Effector memory CD4-positive, alpha-beta T cell (primary cell): ENCODE data around the gene TMEM40.
"Not testable (repeated sequence)": the region's sequence is repeated elsewhere in the genome, so short reads cannot be mapped to it uniquely, and the experiment has no call there.

Source experiments
- DNase-seq, 3 donors: peaks; one replicate each; pipeline ENCODE4 v3.0.0-alpha.2; 2020
- H3K27ac ChIP-seq: 2 replicates; pipeline ENCODE4 v1.7.0; 2013; ENCODE audit warnings: mild to moderate bottlenecking, low read length, moderate library complexity; ENCODE audit not compliant: insufficient read depth, poor library complexity, severe bottlenecking
- H3K27me3 ChIP-seq: replicated peaks from 2 replicates; pipeline ENCODE4 v1.7.0; 2013; ENCODE audit warnings: mild to moderate bottlenecking, low read length; ENCODE audit not compliant: insufficient read depth, control insufficient read depth, poor library complexity, severe bottlenecking
- H3K36me3 ChIP-seq: 2 replicates; pipeline ENCODE4 v1.7.0; 2013; ENCODE audit warnings: mild to moderate bottlenecking, low read length, moderate library complexity; ENCODE audit not compliant: control insufficient read depth, insufficient read depth
- H3K4me1 ChIP-seq: 2 replicates; pipeline ENCODE4 v1.7.0; 2013; ENCODE audit warnings: low read length, mild to moderate bottlenecking; ENCODE audit not compliant: control insufficient read depth, insufficient read depth, poor library complexity, severe bottlenecking
- H3K4me3 ChIP-seq: 2 replicates; pipeline ENCODE4 v1.7.0; 2013; ENCODE audit warnings: low read length, low read depth, mild to moderate bottlenecking; ENCODE audit not compliant: insufficient read depth, poor library complexity, severe bottlenecking
- H3K9me3 ChIP-seq: 2 replicates; pipeline ENCODE4 v1.7.0; 2013; ENCODE audit warnings: mild to moderate bottlenecking, low read length, moderate library complexity; ENCODE audit not compliant: control insufficient read depth

The TMEM40 gene

GRCh38 chr3:12797124-12797891 lies 38.2 kb upstream of the TMEM40 start:
- Histone ChIP-seq H3K27ac (no peak overlapping the region), H3K4me1 (peaks cover 8% of the 10 kb centered on the region), H3K27me3 (no peaks in the 10 kb centered on the region), H3K36me3 (no peaks in the 10 kb centered on the region), H3K9me3 (no peaks in the 10 kb centered on the region), H3K4me3 (peak overlapping the region; percentile 64)
- no peak for DNase-seq

GRCh38 chr3:12796171-12797123 lies 37.4 kb upstream of the TMEM40 start, which contains the start of gene CAND2:
CAND2 (plus strand) TSS chr3:12796680; CDS start chr3:12796721, 41 bp downstream.
- DNase-seq = no peak
- Histone ChIP-seq H3K4me1 (peaks cover 8% of the 10 kb centered on the region), H3K4me3 (peak within 1 kb of the TSS; percentile 64), H3K9me3 (no peaks in the 10 kb centered on the region), H3K36me3 (no peaks in the 10 kb centered on the region), H3K27ac (peak within 1 kb of the TSS; percentile 25), H3K27me3 (no peaks in the 10 kb centered on the region)

- H3K27me3 ChIP-seq = no peaks in the 10 kb centered on the region
These were observed 34.6 kb upstream of the TMEM40 start for GRCh38 chr3:12793701-12794100.

GRCh38 chr3:12791430-12791829 lies 32.4 kb upstream of the TMEM40 start:
- Histone ChIP-seq H3K27me3 (no peaks in the 10 kb centered on the region), H3K36me3 (no peaks in the 10 kb centered on the region), H3K9me3 (no peaks in the 10 kb centered on the region), H3K4me3 (no peak overlapping the region), H3K27ac (no peak overlapping the region), H3K4me1 (peaks cover 5% of the 10 kb centered on the region)
- DNase-seq = no peak

More at GRCh38 chr3:12793701-12794100, 34.6 kb upstream of the TMEM40 start:
- H3K36me3 ChIP-seq = no peaks in the 10 kb centered on the region
- no peaks in the 10 kb centered on the region for H3K9me3 ChIP-seq
- peaks cover 8% of the 10 kb centered on the region for H3K4me1 ChIP-seq
- no peak overlapping the region for H3K27ac ChIP-seq
- DNase-seq = no peak
- no peak overlapping the region for H3K4me3 ChIP-seq

GRCh38 chr3:12787967-12788690 lies 29.1 kb upstream of the TMEM40 start:
- H3K4me3 ChIP-seq, DNase-seq, H3K27me3 ChIP-seq, H3K9me3 ChIP-seq, H3K27ac ChIP-seq, H3K4me1 ChIP-seq, H3K36me3 ChIP-seq: not testable (repeated sequence)

GRCh38 chr3:12787346-12787745 lies 28.3 kb upstream of the TMEM40 start:
- H3K36me3 ChIP-seq, H3K4me1 ChIP-seq, H3K9me3 ChIP-seq, H3K4me3 ChIP-seq, H3K27me3 ChIP-seq, H3K27ac ChIP-seq: not testable (repeated sequence)
- peak; percentile 9 to 27 (median 13) for DNase-seq

- H3K27me3 ChIP-seq = no peaks in the 10 kb centered on the region
- H3K36me3 ChIP-seq = no peaks in the 10 kb centered on the region
- H3K9me3 ChIP-seq = no peaks in the 10 kb centered on the region
- H3K4me3 ChIP-seq = no peak overlapping the region
- DNase-seq = no peak
- no peaks in the 10 kb centered on the region for H3K4me1 ChIP-seq
- H3K27ac ChIP-seq = no peak overlapping the region
These were observed 26.0 kb upstream of the TMEM40 start for GRCh38 chr3:12785096-12785495.

- Histone ChIP-seq H3K4me3 (no peak overlapping the region), H3K27ac (no peak overlapping the region), H3K4me1 (no peaks in the 10 kb centered on the region), H3K27me3 (no peaks in the 10 kb centered on the region), H3K9me3 (no peaks in the 10 kb centered on the region), H3K36me3 (no peaks in the 10 kb centered on the region)
- DNase-seq = no peak
These were observed 23.2 kb upstream of the TMEM40 start for GRCh38 chr3:12782172-12782815.

GRCh38 chr3:12780751-12781150 lies 21.7 kb upstream of the TMEM40 start:
- Histone ChIP-seq H3K27me3 (no peaks in the 10 kb centered on the region), H3K4me3 (no peak overlapping the region), H3K4me1 (no peaks in the 10 kb centered on the region), H3K27ac (no peak overlapping the region), H3K9me3 (no peaks in the 10 kb centered on the region), H3K36me3 (no peaks in the 10 kb centered on the region)
- no peak for DNase-seq
